ENCODE data around the gene PSMD5.
A peak's percentile ranks its signal among the peaks of the same experiment; 100 is the strongest.

The PSMD5 gene

DNA sequence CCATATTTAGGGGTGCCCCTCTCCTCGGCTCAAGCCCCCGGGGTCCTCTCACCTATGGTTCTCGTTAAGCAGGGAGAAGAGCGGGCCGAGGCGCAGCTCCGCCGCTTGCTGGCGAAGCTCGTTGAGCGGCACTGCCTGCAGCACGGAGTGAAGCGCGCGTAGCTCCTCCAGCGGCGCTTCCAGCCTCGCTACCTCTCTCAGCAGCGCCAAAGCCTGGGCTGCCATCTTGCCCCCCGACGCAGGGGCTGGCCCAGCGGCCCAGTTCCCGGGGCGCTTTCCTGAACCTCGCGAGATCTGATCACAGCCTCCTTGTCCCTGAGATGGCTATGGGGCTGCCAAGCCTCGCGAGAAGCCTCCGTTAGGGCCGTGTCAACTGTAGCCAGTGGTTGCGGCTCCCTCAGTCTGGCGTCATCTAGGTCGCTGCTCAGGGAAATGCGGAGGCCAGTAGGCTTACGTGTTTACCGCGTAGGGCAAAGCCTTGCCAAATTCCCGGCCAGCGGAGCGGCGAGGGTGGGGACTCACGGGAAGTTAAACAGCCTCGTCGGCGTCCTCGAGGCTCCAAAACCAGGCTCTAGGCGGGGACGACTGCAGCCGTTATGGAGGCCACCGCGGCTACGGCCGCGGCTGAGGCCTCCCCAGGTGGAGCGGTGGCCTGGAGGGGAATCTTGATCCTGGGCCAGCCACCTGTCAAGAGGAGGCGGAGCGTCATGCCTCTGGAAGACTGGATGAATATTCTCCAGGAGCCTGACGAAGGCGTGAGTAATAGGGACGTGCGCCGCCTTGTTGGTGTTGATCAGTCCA, at the start of gene PSMD5:
Gene PSMD5, minus strand, starts transcription at position 238 of the 801 bp plus-strand sequence. Its CDS starts 13 bp downstream, at position 225.
- peak; percentile 94 for DNase-seq

- no peak for DNase-seq
These were observed 49.4 kb upstream of the PSMD5 start for GRCh38 chr9:120891884-120892747.

GRCh38 chr9:120891245-120891883, 48.6 kb upstream of the PSMD5 start:
- no peak for DNase-seq

GRCh38 chr9:120890320-120891244, 47.9 kb upstream of the PSMD5 start:
- DNase-seq = no peak

DNA sequence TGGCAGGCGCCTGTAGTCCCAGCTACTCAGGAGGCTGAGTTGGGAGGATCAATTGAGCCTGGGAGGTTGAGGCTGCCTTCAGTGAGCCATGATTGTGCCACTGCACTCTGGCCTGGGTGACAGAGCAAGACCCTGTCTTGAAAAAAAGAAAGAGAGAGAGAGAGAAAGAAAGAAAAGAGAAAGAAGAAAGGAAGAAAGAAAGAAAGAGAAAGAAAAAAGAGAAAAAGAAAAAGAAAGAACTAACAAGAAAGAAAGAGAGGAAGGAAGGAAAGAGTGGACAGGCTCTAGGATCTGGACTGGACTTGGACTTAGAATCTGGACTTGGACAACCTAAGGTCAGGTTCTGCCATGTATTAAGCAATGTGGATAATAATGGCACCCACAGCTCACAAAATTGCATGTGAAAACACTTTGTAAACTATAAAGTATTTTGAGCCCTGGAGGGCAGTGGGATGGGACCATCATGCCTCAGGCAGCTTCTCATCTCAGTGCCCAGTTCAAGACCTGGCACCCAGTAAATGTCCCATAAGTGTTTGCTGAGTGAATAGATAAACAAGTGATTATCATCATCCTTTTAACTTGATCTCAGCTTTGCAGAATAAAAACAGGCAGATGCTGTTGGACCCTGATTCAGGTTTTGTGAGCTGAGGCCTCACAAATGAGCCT, 47.0 kb upstream of the PSMD5 start:
- DNase-seq = no peak

DNA sequence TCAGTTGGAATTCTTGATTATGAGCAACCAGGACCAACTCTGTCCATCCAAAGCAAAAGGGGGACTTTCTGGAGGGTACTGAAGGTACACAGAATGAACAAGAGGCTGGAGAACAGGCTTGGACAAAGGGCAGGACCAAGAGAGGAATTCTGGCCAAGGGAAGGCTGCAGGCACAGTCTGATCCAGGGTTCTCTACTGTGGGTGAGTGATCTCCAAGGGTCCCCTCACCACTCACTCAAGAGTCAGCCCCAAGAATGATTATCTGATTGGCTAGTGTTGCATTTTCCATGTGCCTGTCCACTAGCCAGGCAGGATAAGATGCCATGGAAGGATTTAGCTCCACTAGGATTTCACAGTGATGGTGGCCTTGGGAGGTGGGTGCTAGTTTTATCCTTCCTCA, 45.9 kb upstream of the PSMD5 start:
- DNase-seq = no peak

- no peak for DNase-seq
These were observed 43.8 kb upstream of the PSMD5 start for GRCh38 chr9:120886490-120886967.

DNA sequence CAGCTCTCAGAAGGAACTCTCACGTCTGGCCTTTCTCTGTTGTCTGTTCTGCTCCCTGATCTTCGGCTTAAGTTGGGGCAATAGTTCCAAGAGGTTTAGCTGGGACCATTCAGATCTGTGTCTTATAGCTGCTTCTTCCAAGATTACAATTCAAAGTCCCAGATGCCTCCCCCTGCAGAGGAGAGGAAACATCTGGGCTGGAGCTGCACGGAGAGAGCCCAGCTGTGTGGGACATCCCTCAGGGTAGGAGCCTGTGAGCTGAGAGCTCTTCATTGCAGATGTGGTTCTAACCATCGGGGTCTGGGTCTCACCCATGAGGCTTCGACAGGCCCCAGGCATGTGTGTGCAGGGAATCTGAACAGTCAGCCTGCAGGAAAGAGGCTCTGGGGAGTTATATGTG, 43.2 kb upstream of the PSMD5 start:
- DNase-seq = no peak

GRCh38 chr9:120885457-120885856, 42.7 kb upstream of the PSMD5 start:
- no peak for DNase-seq

- DNase-seq = no peak
These were observed 40.9 kb upstream of the PSMD5 start for GRCh38 chr9:120883608-120883996.

- no peak for DNase-seq
These were observed 40.3 kb upstream of the PSMD5 start for GRCh38 chr9:120882935-120883607.

- no peak for DNase-seq
These were observed 36.7 kb upstream of the PSMD5 start for GRCh38 chr9:120879446-120879845.

DNA sequence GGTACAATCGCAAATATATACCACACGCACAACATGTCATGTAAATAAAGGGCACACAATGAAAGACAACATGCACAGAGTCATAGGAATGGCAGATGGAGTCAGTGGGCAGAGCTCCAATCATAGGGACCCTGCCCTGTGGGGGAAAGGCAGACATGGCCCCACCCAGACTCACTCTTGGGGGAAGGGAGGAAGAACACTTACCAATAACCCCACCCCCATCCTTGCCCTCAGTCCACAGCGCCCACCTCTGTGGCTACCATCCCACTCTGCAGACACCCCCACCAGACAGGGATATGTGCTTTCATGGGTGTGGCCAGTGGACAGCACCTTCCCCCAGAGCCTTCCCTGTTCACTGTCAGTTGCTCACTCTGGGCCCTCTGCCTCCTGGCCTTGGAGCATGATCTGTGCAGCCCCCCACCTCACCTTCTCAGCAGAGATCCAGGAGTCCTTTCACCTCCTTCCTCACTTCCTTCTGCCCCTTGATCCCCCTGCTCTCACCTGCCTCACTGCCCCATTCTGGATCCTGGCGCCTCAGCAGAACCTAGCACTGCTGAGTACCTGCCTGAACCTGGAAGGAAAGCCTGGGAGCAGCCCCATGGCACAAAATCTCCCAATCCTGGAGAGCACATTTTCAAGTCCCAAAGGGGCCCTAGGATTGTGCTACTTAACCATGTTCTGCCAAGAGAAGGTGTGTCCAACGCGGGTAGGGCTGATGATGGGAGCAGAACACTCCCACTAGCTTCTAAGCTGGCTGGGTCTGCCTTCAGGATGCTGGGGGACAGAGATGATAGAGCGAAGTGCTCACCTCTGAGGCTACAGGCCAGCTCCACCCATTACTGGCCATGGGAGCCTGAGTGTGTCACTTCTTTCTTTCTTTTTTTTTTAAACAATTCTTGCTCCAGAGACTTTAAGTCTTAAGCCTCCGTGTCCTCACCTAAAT, 35.7 kb upstream of the PSMD5 start:
- DNase-seq = no peak

GRCh38 chr9:120877276-120878034, 34.7 kb upstream of the PSMD5 start:
- DNase-seq = peak; percentile 80

GRCh38 chr9:120876842-120877240, 34.1 kb upstream of the PSMD5 start, which contains the start of gene PHF19:
TSS of gene PHF19 (minus strand) at chr9:120877188. CDS start at chr9:120874741, 2,447 bp downstream.
- no peak for DNase-seq

DNA sequence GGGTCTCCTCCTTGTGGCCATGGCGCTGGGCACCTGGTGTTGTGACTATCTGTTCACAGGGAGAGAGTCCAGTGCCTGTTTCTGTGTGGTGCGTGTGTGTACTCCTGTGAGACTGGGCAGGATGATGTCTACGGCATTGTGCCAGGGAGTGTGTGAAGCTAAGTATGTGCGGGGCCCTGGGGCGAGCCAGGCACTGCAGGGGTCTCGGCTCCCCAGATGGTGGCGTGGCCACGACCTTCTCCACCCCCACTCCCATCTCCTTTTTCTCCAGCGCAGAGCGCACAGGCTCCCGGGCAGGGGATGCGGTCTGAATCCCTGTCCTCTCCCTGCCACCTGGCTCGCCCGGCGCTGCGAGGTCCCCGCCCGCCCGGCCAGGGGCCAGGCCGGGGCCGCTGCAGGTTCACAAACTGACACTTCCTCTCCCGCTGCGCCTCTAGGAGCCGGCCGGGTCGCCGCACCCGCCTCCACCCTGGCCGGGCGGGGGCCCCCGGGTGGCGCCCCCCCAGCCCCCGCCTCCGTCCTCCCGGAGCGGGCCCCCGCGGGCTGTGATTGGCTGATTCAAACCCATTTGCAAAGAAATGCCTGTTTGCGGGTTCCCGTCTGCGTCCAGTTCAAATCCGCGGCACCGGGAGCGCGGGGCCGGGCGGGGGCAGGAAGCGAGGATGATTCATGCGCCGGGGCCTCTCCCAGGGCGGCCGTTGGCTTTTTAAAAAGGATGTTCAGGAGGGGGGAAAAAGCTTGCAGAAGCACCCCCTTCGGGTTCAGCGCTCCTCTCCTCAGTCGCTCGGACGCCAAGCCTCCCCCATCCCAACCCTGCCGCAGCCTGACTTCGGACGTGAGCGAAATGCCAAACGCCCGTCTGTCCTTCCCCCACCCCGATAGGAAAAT, 33.5 kb upstream of the PSMD5 start:
- peak; percentile 59 for DNase-seq

DNA sequence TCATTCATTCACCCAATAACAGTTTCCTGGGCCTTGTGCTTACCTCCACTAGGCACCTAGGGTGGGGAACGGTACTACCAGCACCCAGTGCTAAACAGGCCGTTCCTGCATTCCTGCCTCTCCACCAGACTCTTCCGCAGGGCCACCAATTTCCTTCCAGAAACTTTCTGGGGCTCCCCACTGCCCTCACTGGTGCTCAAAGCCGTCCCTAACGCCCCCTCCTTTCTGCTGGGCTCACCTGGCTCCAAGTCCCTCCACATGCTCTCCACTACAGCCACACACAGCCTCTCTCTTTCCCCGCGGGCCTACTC, 32.9 kb upstream of the PSMD5 start:
- DNase-seq = no peak

DNA sequence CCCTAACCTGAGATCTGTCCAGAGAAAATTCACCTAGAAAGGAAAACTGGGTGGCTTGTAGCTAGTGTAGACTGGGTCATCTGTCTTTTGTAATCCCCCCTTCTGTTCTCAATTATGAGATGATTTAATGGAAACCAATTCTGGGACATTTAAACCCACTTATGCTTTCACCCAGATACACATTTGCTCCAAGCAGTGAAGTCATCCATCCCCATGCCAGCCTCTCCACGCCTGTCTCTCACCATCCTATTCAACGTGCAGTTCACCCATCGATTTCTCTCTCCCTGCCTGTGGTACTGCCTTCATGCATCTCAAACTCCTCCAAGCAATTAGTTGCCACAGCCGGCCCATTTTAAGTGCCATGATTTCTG, 32.5 kb upstream of the PSMD5 start:
- no peak for DNase-seq

Data from NCI-H1105 (cell line).